ENCODE results near the gene MEP1A.
"Not testable (repeated sequence)": the region's sequence is repeated elsewhere in the genome, so short reads cannot be mapped to it uniquely, and the experiment has no call there.

- not testable (repeated sequence) for TF ChIP-seq YY1 (IDR thresholded peaks at IDR 0.05; ENCODE audit: insufficient read depth, insufficient read length); SUZ12 (IDR thresholded peaks at IDR 0.05; ENCODE audit: extremely low read depth, insufficient read depth, insufficient read length); ZNF274 (IDR thresholded peaks at IDR 0.05; ENCODE audit: low read depth, low read length)
These were observed 28.9 kb upstream of the MEP1A start for GRCh38 chr6:46764280-46764679.

Measured in NT2/D1 (cell line).